ENCODE data around the gene POLD4. TPM values are rescaled to one million over a fixed set of nuclear protein-coding genes. Genes with fewer than 3 reads are reported as not detected.
"Not testable (repeated sequence)": the region's sequence is repeated elsewhere in the genome, so short reads cannot be mapped to it uniquely, and the experiment has no call there.

POLD4 gene
- total and polyA plus RNA-seq, 4 donors = 18.8 to 246 (median 86.0) TPM

- TF ChIP-seq RXRA (IDR thresholded peaks at IDR 0.05) (peak in 1 of 2 donors; percentile 18), REST (IDR thresholded peaks at IDR 0.05) (peak; percentile 16)
- Histone ChIP-seq H3K27ac (ENCODE audit: low read depth in 1 of 2, low read length in 2 of 2) (peak overlapping the region; percentile 82 to 84), H3K9ac (ENCODE audit: low read depth in 1 of 2, low read length in 2 of 2) (peak overlapping the region in 1 of 2 donors; percentile 74), H3K4me1 (ENCODE audit: control insufficient read depth in 4 of 4, insufficient read depth in 4 of 4, low read length in 3 of 4) (peaks cover 11 to 32% (median 19%) of the 10 kb centered on the region in 4 donors), H3K36me3 (ENCODE audit: control insufficient read depth in 4 of 4, insufficient read depth in 3 of 4, low read depth in 1 of 4, low read length in 3 of 4) (peaks cover 9 to 22% (median 18%) of the 10 kb centered on the region in 4 donors), H3K4me3 (ENCODE audit: low read depth in 1 of 3, low read length in 3 of 3) (peak overlapping the region; percentile 16 to 54 (median 23))
- not testable (repeated sequence) for H3K9me3 ChIP-seq (ENCODE audit: control insufficient read depth in 4 of 4, low read length in 3 of 4); DNase-seq (ENCODE audit: low spot score); H3K27me3 ChIP-seq (ENCODE audit: control insufficient read depth in 4 of 4, insufficient read depth in 4 of 4, low read length in 3 of 4)
- 57% methylated on average over 19 of the region's 19 CpGs for WGBS
Observed at GRCh38 chr11:67402192-67402839, 49.0 kb upstream of the POLD4 start.

GRCh38 chr11:67401495-67402191 is 48.3 kb upstream of the POLD4 start, which contains the start of gene PPP1CA:
PPP1CA (minus strand) TSS chr11:67401858; CDS start chr11:67401782, 76 bp downstream.
- TF ChIP-seq YY1 (IDR thresholded peaks at IDR 0.05) = peak; percentile 28
- TF ChIP-seq ATF3 (IDR thresholded peaks at IDR 0.05) = no peak
- TF ChIP-seq FOXA1 (IDR thresholded peaks at IDR 0.05) = no peak
- TF ChIP-seq EGR1 (IDR thresholded peaks at IDR 0.05; ENCODE audit: low read depth in 2 of 2) = no peak
- TF ChIP-seq GABPA (IDR thresholded peaks at IDR 0.05 in 1 of 2, conservative IDR thresholded peaks at IDR 0.05 in 1 of 2) = peak in 1 of 2 donors; percentile 64
- TF ChIP-seq RAD21 (IDR thresholded peaks at IDR 0.05) = peak; percentile 31 to 46
- peak; percentile 54 for TF ChIP-seq SP1 (IDR thresholded peaks at IDR 0.05)
- TF ChIP-seq HNF4A (conservative IDR thresholded peaks at IDR 0.05) = no peak
- TF ChIP-seq MAX (IDR thresholded peaks at IDR 0.05) = no peak
- TF ChIP-seq REST (IDR thresholded peaks at IDR 0.05) = peak; percentile 36
- TF ChIP-seq NR2F2 (IDR thresholded peaks at IDR 0.05) = peak; percentile 7
- TF ChIP-seq FOXA2 (IDR thresholded peaks at IDR 0.05) = no peak
- no peak for TF ChIP-seq TAF1 (conservative IDR thresholded peaks at IDR 0.05)
- TF ChIP-seq RXRA (IDR thresholded peaks at IDR 0.05) = no peak
- TF ChIP-seq CTCF (IDR thresholded peaks at IDR 0.05; ENCODE audit: low read depth, low read length, missing input control) = peak; percentile 48
- no peak for TF ChIP-seq ZBTB33 (IDR thresholded peaks at IDR 0.05)
- no peak for TF ChIP-seq JUND (IDR thresholded peaks at IDR 0.05)
- no peak for TF ChIP-seq HNF4G (IDR thresholded peaks at IDR 0.05)
- peak; percentile 97 for DNase-seq (ENCODE audit: low spot score)
- H3K27me3 ChIP-seq (ENCODE audit: control insufficient read depth in 4 of 4, insufficient read depth in 4 of 4, low read length in 3 of 4) = no peaks in the 10 kb centered on the region
- H3K27ac ChIP-seq (ENCODE audit: low read depth in 1 of 2, low read length in 2 of 2) = peak within 1 kb of the TSS; percentile 89 to 90
- H3K9ac ChIP-seq (ENCODE audit: low read depth in 1 of 2, low read length in 2 of 2) = peak within 1 kb of the TSS; percentile 86 to 87
- no peaks in the 10 kb centered on the region for H3K9me3 ChIP-seq (ENCODE audit: control insufficient read depth in 4 of 4, low read length in 3 of 4)
- H3K36me3 ChIP-seq (ENCODE audit: control insufficient read depth in 4 of 4, insufficient read depth in 3 of 4, low read depth in 1 of 4, low read length in 3 of 4) = peaks cover 11 to 24% (median 19%) of the 10 kb centered on the region in 4 donors
- peak within 1 kb of the TSS; percentile 75 to 95 (median 89) for H3K4me3 ChIP-seq (ENCODE audit: low read depth in 1 of 3, low read length in 3 of 3)
- under 1% methylated on average over 73 of the region's 73 CpGs for WGBS
- peaks cover 11 to 33% (median 19%) of the 10 kb centered on the region in 4 donors for H3K4me1 ChIP-seq (ENCODE audit: control insufficient read depth in 4 of 4, insufficient read depth in 4 of 4, low read length in 3 of 4)
